CD4-positive, CD25-positive, alpha-beta regulatory T cell (primary cell): ENCODE data around the gene TGM2. TPM values are rescaled to one million over a fixed set of nuclear protein-coding genes. Genes with fewer than 3 reads are reported as not detected.

Experiments
- ATAC-seq, 2 donors: fragments of 150-1000 bp; cut with Tn5 transposase; one replicate each; pipeline ENCODE4 v1.10.0; 2021; ENCODE audit warnings: low read depth in 2 of 2, moderate number of reproducible peaks in 2 of 2, moderate library complexity in 1 of 2
- DNase-seq, 3 donors: peaks; one replicate each; pipeline versions ENCODE4 v3.0.0 to v3.0.0-alpha.2; 2012 to 2022; ENCODE audit warnings: mixed read lengths in 1 of 3
- H3K27ac ChIP-seq: one replicate; pipeline ENCODE4 v1.7.0; 2013; ENCODE audit warnings: mild to moderate bottlenecking, low read length; ENCODE audit not compliant: insufficient read depth, poor library complexity, severe bottlenecking
- H3K27me3 ChIP-seq: one replicate; pipeline ENCODE4 v1.7.0; 2013; ENCODE audit warnings: low read length; ENCODE audit not compliant: control insufficient read depth, insufficient read depth
- H3K36me3 ChIP-seq: one replicate; pipeline ENCODE4 v1.7.0; 2013; ENCODE audit warnings: mild to moderate bottlenecking, low read length, moderate library complexity; ENCODE audit not compliant: control insufficient read depth, insufficient read depth
- H3K4me1 ChIP-seq: 2 replicates; pipeline ENCODE4 v1.7.0; 2013; ENCODE audit warnings: mild to moderate bottlenecking, low read length; ENCODE audit not compliant: insufficient read depth, control insufficient read depth, poor library complexity, severe bottlenecking
- H3K4me3 ChIP-seq: one replicate; pipeline ENCODE4 v1.7.0; 2013; ENCODE audit warnings: low read depth, mild to moderate bottlenecking, low read length, moderate library complexity
- H3K9me3 ChIP-seq, 2 experiments: 1 replicate in 1 of 2; 2 replicates in 1 of 2; pipeline ENCODE4 v1.7.0; 2013; ENCODE audit warnings: low read length in 2 of 2, mild to moderate bottlenecking in 1 of 2, moderate library complexity in 1 of 2; ENCODE audit not compliant: control insufficient read depth in 2 of 2
- H3K27ac Mint-ChIP-seq, 3 donors: one replicate each; pipeline ENCODE4 v1.8.0; 2020 to 2022; ENCODE audit warnings: mild to moderate bottlenecking in 3 of 3, mixed read lengths in 3 of 3, moderate library complexity in 2 of 3
- H3K27me3 Mint-ChIP-seq: one replicate; pipeline ENCODE4 v1.8.0; 2022; ENCODE audit warnings: mild to moderate bottlenecking, mixed read lengths
- H3K36me3 Mint-ChIP-seq: one replicate; pipeline ENCODE4 v1.8.0; 2020; ENCODE audit warnings: mixed read lengths
- H3K4me1 Mint-ChIP-seq, 4 donors: one replicate each; pipeline ENCODE4 v1.8.0; 2020 to 2022; ENCODE audit warnings: mixed read lengths in 4 of 4, mild to moderate bottlenecking in 1 of 4
- H3K4me3 Mint-ChIP-seq, 4 donors: one replicate each; pipeline ENCODE4 v1.8.0; 2020 to 2022; ENCODE audit warnings: mild to moderate bottlenecking in 4 of 4, mixed read lengths in 4 of 4, moderate library complexity in 3 of 4
- H3K9me3 Mint-ChIP-seq, 7 donors: one replicate each; pipeline ENCODE4 v1.8.0; 2020 to 2022; ENCODE audit warnings: mixed read lengths in 7 of 7, mild to moderate bottlenecking in 3 of 7, moderate library complexity in 2 of 7
- polyA plus RNA-seq, 4 donors: library from polyadenylated mRNA; unstranded; fragments of 300-500 nt; fragmentation: Illumina TruSeq; gene quantifications; one replicate each; pipeline ENCODE4 v1.2.3, GENCODE V29; 2021
- total RNA-seq: library from RNA; stranded (reverse); gene quantifications from one replicate; pipeline ENCODE4 v1.2.3, GENCODE V29; 2022

The TGM2 gene
- total and polyA plus RNA-seq, 5 donors from 2014 or later, result 0.13 TPM; not detected in 4

DNA sequence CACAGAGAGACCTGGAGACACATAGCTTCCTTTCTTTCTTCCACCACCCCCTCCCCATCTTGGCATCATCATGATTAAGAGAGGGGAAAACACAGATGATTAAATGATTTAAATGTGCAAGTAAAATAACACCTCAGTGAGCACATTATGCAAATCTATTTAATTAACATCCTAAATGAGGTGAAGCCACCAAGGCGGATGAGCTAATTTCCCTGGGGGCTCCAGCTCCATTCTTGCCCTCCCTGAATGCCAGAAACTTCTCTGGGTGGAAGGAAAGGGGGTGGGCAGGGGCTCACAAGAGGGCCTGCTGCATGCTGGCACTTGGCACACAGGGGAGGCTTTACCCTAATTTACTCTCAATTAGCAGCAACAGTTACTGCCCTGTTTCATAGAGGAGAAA lies 32.5 kb upstream of the TGM2 start:
- Mint-ChIP-seq H3K36me3 (no peaks in the 10 kb centered on the region), H3K9me3 (peaks cover 0 to 6% (median 2%) of the 10 kb centered on the region in 7 donors), H3K4me3 (no peak overlapping the region), H3K27ac (no peak overlapping the region), H3K4me1 (no peaks in the 10 kb centered on the region), H3K27me3 (peaks cover 11% of the 10 kb centered on the region)
- Histone ChIP-seq H3K4me3 (no peak overlapping the region), H3K27me3 (no peaks in the 10 kb centered on the region), H3K27ac (no peak overlapping the region), H3K9me3 (no peaks in the 10 kb centered on the region), H3K4me1 (no peaks in the 10 kb centered on the region), H3K36me3 (no peaks in the 10 kb centered on the region)
- ATAC-seq (no peak), DNase-seq (no peak)

DNA sequence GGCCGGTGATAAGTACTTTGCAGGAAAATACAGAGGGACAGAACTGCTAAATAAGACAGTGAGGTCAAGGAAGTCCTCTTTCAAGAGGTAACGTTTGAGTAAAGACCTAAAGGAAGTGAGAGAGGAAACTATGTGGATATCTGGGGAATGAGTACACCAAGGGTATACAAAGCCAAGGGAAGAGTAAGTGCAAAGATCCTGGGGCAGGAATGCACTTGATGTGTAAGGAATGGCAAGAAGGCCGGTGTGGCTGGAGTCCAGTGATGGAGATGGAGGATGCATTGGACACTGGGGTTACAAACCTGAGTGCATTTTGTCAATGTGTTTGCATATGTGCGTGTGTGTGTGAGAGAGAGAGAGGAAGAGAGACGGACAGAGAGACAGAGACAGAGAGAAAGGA lies 32.1 kb upstream of the TGM2 start:
- H3K4me3 ChIP-seq, result no peak overlapping the region
- no peaks in the 10 kb centered on the region for H3K36me3 Mint-ChIP-seq
- H3K4me3 Mint-ChIP-seq, result peak overlapping the region in 1 of 4 donors; percentile 57

DNA sequence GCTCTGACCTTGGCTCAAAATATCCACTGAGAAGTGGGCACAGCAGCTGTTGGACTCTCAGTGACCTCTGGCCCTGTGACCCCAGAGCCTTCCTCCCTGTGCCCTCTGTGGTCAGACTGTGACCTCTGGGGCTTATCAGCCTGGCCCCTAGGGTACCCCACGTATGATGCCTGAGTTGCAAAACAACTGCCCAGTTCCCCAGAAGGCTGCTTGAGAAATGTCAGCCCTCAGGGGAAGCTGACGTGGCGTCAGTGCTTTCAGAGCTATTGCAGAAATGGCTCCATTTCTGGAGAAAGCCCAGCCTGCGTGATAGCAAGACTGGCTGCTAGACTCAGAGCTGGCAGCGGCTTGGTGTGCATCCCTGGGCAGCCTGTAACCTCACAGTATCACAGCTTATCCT lies 31.5 kb upstream of the TGM2 start:
- DNase-seq, result no peak

More for the DNA sequence above, 32.1 kb upstream of the TGM2 start:
- H3K9me3 Mint-ChIP-seq, result peaks cover 0 to 6% (median 2%) of the 10 kb centered on the region in 7 donors
- Histone ChIP-seq H3K9me3 (no peaks in the 10 kb centered on the region), H3K27me3 (no peaks in the 10 kb centered on the region), H3K4me1 (no peaks in the 10 kb centered on the region), H3K36me3 (no peaks in the 10 kb centered on the region), H3K27ac (no peak overlapping the region)
- DNase-seq, result no peak
- H3K27me3 Mint-ChIP-seq, result peaks cover 11% of the 10 kb centered on the region
- no peaks in the 10 kb centered on the region for H3K4me1 Mint-ChIP-seq
- no peak for ATAC-seq
- H3K27ac Mint-ChIP-seq, result peak overlapping the region in 1 of 3 donors; percentile 58

DNA sequence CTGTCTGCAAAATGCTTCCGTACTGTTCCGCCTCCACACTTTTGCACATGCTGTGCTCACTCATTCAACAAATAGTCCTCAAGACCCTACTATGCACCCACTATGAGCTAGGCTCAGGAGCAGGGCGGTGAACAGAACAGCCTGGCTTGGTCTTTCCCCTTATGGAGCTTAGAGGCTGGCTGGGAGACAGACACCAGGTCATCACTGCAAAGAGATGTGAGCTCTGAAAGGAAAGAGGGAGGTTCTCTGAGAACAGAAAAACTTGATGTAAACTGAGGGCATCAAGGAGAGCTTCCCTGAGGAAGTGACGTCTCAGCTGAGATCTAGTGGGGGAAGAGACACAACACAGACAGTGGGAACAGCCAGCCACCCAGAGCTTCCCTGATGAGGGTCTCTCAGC lies 31.0 kb upstream of the TGM2 start:
- H3K9me3 ChIP-seq, result no peaks in the 10 kb centered on the region
- H3K27me3 Mint-ChIP-seq, result peaks cover 11% of the 10 kb centered on the region
- no peaks in the 10 kb centered on the region for H3K27me3 ChIP-seq
- H3K4me1 Mint-ChIP-seq, result no peaks in the 10 kb centered on the region
- H3K36me3 ChIP-seq, result no peaks in the 10 kb centered on the region
- H3K4me3 Mint-ChIP-seq, result no peak overlapping the region
- no peak for ATAC-seq
- H3K27ac Mint-ChIP-seq, result no peak overlapping the region
- no peak for DNase-seq
- no peak overlapping the region for H3K4me3 ChIP-seq
- H3K9me3 Mint-ChIP-seq, result peaks cover 0 to 6% (median 2%) of the 10 kb centered on the region in 7 donors
- no peak overlapping the region for H3K27ac ChIP-seq
- H3K4me1 ChIP-seq, result no peaks in the 10 kb centered on the region
- H3K36me3 Mint-ChIP-seq, result no peaks in the 10 kb centered on the region

More for the DNA sequence above, 31.5 kb upstream of the TGM2 start:
- Histone ChIP-seq H3K9me3 (no peaks in the 10 kb centered on the region), H3K36me3 (no peaks in the 10 kb centered on the region), H3K27ac (no peak overlapping the region), H3K4me1 (no peaks in the 10 kb centered on the region), H3K4me3 (no peak overlapping the region), H3K27me3 (no peaks in the 10 kb centered on the region)
- no peaks in the 10 kb centered on the region for H3K36me3 Mint-ChIP-seq
- H3K9me3 Mint-ChIP-seq, result peaks cover 0 to 6% (median 2%) of the 10 kb centered on the region in 7 donors
- peaks cover 11% of the 10 kb centered on the region for H3K27me3 Mint-ChIP-seq
- no peak overlapping the region for H3K4me3 Mint-ChIP-seq
- H3K4me1 Mint-ChIP-seq, result no peaks in the 10 kb centered on the region
- peak in 1 of 2 donors; percentile 18 for ATAC-seq
- no peak overlapping the region for H3K27ac Mint-ChIP-seq

DNA sequence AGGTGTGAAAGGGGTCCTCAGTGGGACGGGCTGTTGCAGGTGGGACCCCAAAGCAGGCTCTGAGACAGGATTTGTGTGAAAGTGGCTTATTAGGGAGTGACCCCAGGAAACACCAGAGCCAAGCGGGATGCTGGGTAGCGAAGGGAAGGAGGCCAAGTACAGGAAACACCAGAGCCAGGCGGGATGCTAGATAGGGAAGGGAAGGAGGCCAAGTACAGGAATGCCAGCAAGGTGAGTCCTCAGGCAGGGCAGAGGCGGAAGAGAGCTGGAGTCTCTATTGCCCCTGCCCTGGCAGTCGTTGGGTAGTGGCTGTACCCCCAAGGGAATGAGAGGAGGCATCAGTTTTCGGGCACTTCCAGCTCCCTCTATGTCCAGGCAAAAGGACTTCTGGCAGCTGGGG lies 30.5 kb upstream of the TGM2 start:
- Histone ChIP-seq H3K27me3 (no peaks in the 10 kb centered on the region), H3K4me1 (no peaks in the 10 kb centered on the region), H3K36me3 (no peaks in the 10 kb centered on the region), H3K4me3 (no peak overlapping the region), H3K27ac (no peak overlapping the region), H3K9me3 (no peaks in the 10 kb centered on the region)
- peaks cover 8% of the 10 kb centered on the region for H3K27me3 Mint-ChIP-seq
- H3K36me3 Mint-ChIP-seq, result no peaks in the 10 kb centered on the region
- peak overlapping the region in 1 of 3 donors; percentile 71 for H3K27ac Mint-ChIP-seq
- H3K4me3 Mint-ChIP-seq, result no peak overlapping the region
- H3K4me1 Mint-ChIP-seq, result no peaks in the 10 kb centered on the region
- H3K9me3 Mint-ChIP-seq, result peaks cover 0 to 6% (median 2%) of the 10 kb centered on the region in 7 donors
- DNase-seq, result no peak
- no peak for ATAC-seq

DNA sequence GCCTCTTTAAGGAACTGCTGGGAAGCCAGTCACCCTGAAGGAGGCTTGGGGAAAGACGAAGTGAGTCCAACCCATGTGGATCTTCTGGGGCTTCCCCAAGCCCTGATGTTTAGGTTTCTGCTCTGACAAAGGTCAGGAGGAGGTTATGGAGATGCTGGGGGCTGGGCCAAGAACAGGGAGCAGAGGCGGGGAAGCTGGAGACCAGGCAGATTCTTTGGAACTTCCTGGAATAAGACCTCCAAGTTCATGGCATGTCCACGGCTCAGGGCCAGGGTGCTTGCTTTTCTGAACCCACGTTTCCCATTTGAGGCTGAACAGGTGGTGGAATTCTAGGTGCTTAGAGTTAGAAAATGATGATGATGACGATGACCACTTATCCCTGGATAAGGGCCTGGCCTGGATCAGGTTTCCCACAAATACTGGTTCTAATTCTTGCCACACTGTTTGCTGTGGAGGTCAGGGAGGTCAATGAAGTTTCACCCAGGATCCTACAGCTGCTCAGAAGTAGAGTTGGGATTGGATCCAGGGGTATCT lies 30.0 kb upstream of the TGM2 start:
- H3K9me3 Mint-ChIP-seq, result peaks cover 0 to 6% (median 2%) of the 10 kb centered on the region in 7 donors
- no peak overlapping the region for H3K4me3 Mint-ChIP-seq
- no peaks in the 10 kb centered on the region for H3K4me1 ChIP-seq
- H3K9me3 ChIP-seq, result no peaks in the 10 kb centered on the region
- H3K27me3 ChIP-seq, result no peaks in the 10 kb centered on the region
- no peaks in the 10 kb centered on the region for H3K36me3 ChIP-seq
- peak overlapping the region in 1 of 3 donors; percentile 71 for H3K27ac Mint-ChIP-seq
- no peaks in the 10 kb centered on the region for H3K36me3 Mint-ChIP-seq
- H3K4me3 ChIP-seq, result no peak overlapping the region
- DNase-seq (no peak), ATAC-seq (peak in 1 of 2 donors; percentile 27)
- H3K4me1 Mint-ChIP-seq, result no peaks in the 10 kb centered on the region
- H3K27ac ChIP-seq, result no peak overlapping the region
- peaks cover 9% of the 10 kb centered on the region for H3K27me3 Mint-ChIP-seq

DNA sequence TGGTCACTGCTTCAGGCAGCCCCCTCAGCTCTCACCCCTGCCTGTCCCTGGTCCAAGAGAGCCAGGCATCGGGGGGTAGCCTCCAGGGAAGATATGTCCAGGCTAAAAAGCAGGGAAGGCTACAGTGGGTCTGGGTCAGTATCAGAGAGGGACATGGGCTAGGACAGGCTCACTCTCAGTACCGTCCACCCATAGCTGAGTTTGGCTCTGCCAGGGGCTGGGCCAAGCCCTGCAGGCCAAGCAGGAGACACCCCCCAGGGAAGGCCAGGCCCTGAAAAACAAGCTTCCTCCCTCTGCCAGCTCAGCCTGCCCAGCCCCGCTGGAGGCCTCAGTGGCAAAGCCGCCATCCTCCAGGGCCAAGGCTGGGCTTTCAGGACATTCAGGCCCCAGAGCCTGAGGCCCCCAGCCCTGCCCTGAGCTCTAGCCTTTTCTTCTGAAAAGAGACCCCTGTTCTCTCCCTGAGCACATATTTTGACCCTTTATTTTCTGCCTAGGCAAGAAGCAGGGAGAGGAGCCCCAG lies 28.6 kb upstream of the TGM2 start:
- H3K27me3 ChIP-seq, result peaks cover 2% of the 10 kb centered on the region
- no peaks in the 10 kb centered on the region for H3K36me3 Mint-ChIP-seq
- no peak for DNase-seq
- H3K4me3 ChIP-seq, result no peak overlapping the region
- H3K36me3 ChIP-seq, result no peaks in the 10 kb centered on the region
- no peaks in the 10 kb centered on the region for H3K4me1 Mint-ChIP-seq
- no peaks in the 10 kb centered on the region for H3K9me3 ChIP-seq
- H3K4me1 ChIP-seq, result no peaks in the 10 kb centered on the region
- peaks cover 0 to 6% (median 2%) of the 10 kb centered on the region in 7 donors for H3K9me3 Mint-ChIP-seq
- H3K27ac Mint-ChIP-seq, result no peak overlapping the region
- H3K4me3 Mint-ChIP-seq, result no peak overlapping the region
- H3K27me3 Mint-ChIP-seq, result peaks cover 10% of the 10 kb centered on the region
- ATAC-seq, result no peak
- no peak overlapping the region for H3K27ac ChIP-seq

DNA sequence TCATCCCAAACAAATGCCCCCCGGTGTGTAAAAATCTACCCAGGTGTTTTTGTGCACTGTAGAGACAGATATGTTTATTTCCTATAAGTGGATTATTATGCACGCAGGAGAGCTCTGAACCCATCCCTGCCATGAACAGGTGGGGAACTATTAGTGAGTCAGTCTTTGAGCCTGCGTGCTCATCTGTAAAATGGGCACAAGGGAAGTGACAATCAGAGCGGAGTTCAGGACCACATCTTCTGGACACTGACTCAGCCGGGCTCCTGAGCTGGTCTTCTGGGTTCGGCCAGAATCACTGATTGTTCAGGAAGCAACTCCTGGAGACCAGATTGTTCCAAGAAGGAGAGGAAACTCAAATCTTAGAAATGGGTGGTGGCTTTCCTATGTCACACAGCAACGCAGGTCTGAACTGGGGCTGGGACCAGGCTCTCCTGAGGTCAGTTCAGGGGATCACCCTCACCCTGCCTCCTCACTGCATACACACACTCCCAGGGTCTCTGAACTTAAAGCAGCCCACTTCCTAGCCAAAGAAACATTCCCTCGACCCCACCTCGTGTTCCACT lies 27.3 kb upstream of the TGM2 start:
- peaks cover 0 to 6% (median 2%) of the 10 kb centered on the region in 7 donors for H3K9me3 Mint-ChIP-seq
- H3K27me3 ChIP-seq, result peaks cover 2% of the 10 kb centered on the region
- no peak overlapping the region for H3K27ac Mint-ChIP-seq
- no peaks in the 10 kb centered on the region for H3K9me3 ChIP-seq
- no peaks in the 10 kb centered on the region for H3K4me1 ChIP-seq
- no peak overlapping the region for H3K4me3 Mint-ChIP-seq
- H3K36me3 ChIP-seq, result no peaks in the 10 kb centered on the region
- H3K36me3 Mint-ChIP-seq, result no peaks in the 10 kb centered on the region
- peaks cover 10% of the 10 kb centered on the region for H3K27me3 Mint-ChIP-seq
- DNase-seq (no peak), ATAC-seq (no peak)
- H3K4me3 ChIP-seq, result no peak overlapping the region
- H3K4me1 Mint-ChIP-seq, result no peaks in the 10 kb centered on the region
- no peak overlapping the region for H3K27ac ChIP-seq
